Choroid plexus epithelial cell (primary cell): ENCODE results near the gene CHAT.

Experiments
- DNase-seq: peaks from one replicate; pipeline ENCODE4 v3.0.0-alpha.2; 2010; ENCODE audit warnings: low read depth
- H3K4me3 ChIP-seq: 2 replicates; pipeline ENCODE4 v1.5.1; 2011; ENCODE audit warnings: low read depth, mild to moderate bottlenecking, control low read depth, low read length, moderate library complexity
- CTCF ChIP-seq: conservative IDR thresholded peaks from 2 replicates; pipeline ENCODE4 v1.5.1; 2011; ENCODE audit warnings: low read depth, mild to moderate bottlenecking, control low read depth, inconsistent platforms, low read length, moderate library complexity

Gene CHAT

GRCh38 chr10:49661140-49661856 lies 47.5 kb downstream of the CHAT start:
- no peak for TF ChIP-seq CTCF

GRCh38 chr10:49662169-49662830 lies 48.5 kb downstream of the CHAT start:
- no peak for TF ChIP-seq CTCF
- no peak overlapping the region for H3K4me3 ChIP-seq
- no peak for DNase-seq

More at GRCh38 chr10:49661140-49661856, 47.5 kb downstream of the CHAT start:
- no peak overlapping the region for H3K4me3 ChIP-seq
- DNase-seq = no peak

GRCh38 chr10:49663596-49663995 lies 49.8 kb downstream of the CHAT start:
- no peak for TF ChIP-seq CTCF
- no peak for DNase-seq
- H3K4me3 ChIP-seq = no peak overlapping the region

GRCh38 chr10:49664006-49664841 lies 50.4 kb downstream of the CHAT start:
- no peak overlapping the region for H3K4me3 ChIP-seq
- no peak for TF ChIP-seq CTCF
- no peak for DNase-seq

- TF ChIP-seq CTCF = no peak
- no peak for DNase-seq
- no peak overlapping the region for H3K4me3 ChIP-seq
These were observed 51.1 kb downstream of the CHAT start for GRCh38 chr10:49664842-49665355.

- TF ChIP-seq CTCF = no peak
- no peak overlapping the region for H3K4me3 ChIP-seq
- no peak for DNase-seq
These were observed 52.3 kb downstream of the CHAT start for GRCh38 chr10:49666054-49666615.
